Osteoblast (primary cell): ENCODE data around the gene JARID2. TPM values are rescaled to one million over a fixed set of nuclear protein-coding genes. Genes with fewer than 3 reads are reported as not detected.

Experiments
- DNase-seq: peaks from one replicate; pipeline ENCODE4 v3.0.0; 2011; ENCODE audit warnings: low spot score, mixed read lengths; ENCODE audit not compliant: insufficient read length; ENCODE audit errors: missing footprints
- H2AFZ ChIP-seq: 2 replicates; pipeline ENCODE4 v1.6.0; 2011; ENCODE audit warnings: mild to moderate bottlenecking, low read length
- H3K27ac ChIP-seq: 2 replicates; pipeline ENCODE4 v1.5.1; 2011; ENCODE audit warnings: mild to moderate bottlenecking, low read depth, low read length, moderate library complexity
- H3K27me3 ChIP-seq: 2 replicates; pipeline ENCODE4 v1.6.0; 2012; ENCODE audit warnings: mild to moderate bottlenecking, control low read depth, inconsistent platforms, low read length, moderate library complexity; ENCODE audit not compliant: insufficient read depth
- H3K36me3 ChIP-seq: 2 replicates; pipeline ENCODE4 v1.5.1; 2011; ENCODE audit warnings: mild to moderate bottlenecking, low read length, control low read depth, moderate library complexity; ENCODE audit not compliant: insufficient read depth
- H3K4me1 ChIP-seq: 2 replicates; pipeline ENCODE4 v1.5.1; 2011; ENCODE audit warnings: mild to moderate bottlenecking, low read length, control low read depth, moderate library complexity; ENCODE audit not compliant: insufficient read depth
- H3K4me2 ChIP-seq: 2 replicates; pipeline ENCODE4 v1.6.0; 2011; ENCODE audit warnings: mild to moderate bottlenecking, low read length; ENCODE audit not compliant: insufficient read depth
- H3K4me3 ChIP-seq: fragments of 200-600 bp; sonication (generic); 3 replicates; pipeline ENCODE4 v1.5.1; 2012; ENCODE audit warnings: mild to moderate bottlenecking, low read length, inconsistent platforms; ENCODE audit not compliant: insufficient read depth
- H3K79me2 ChIP-seq: 2 replicates; pipeline ENCODE4 v1.6.0; 2012; ENCODE audit warnings: mild to moderate bottlenecking, low read length, control low read depth, inconsistent platforms; ENCODE audit not compliant: insufficient read depth
- H3K9me3 ChIP-seq: 2 replicates; pipeline ENCODE4 v1.5.1; 2011; ENCODE audit warnings: low read depth, low read length, control low read depth
- H4K20me1 ChIP-seq: 2 replicates; pipeline ENCODE4 v1.6.0; 2012; ENCODE audit warnings: mild to moderate bottlenecking, low read length, control low read depth; ENCODE audit not compliant: insufficient read depth
- CTCF ChIP-seq: IDR thresholded peaks from 2 replicates; pipeline ENCODE4 v1.5.1; 2011; ENCODE audit warnings: mild to moderate bottlenecking, low read depth, low read length, moderate library complexity; ENCODE audit errors: extremely low read depth
- total RNA-seq: library from RNA; depleted of rRNA; stranded (reverse); fragments of >200 nt; gene quantifications from 2 replicates; pipeline ENCODE4 v1.2.3, GENCODE V29; 2012

Gene JARID2
- total RNA-seq, 1 donor = 10.5 TPM

DNA sequence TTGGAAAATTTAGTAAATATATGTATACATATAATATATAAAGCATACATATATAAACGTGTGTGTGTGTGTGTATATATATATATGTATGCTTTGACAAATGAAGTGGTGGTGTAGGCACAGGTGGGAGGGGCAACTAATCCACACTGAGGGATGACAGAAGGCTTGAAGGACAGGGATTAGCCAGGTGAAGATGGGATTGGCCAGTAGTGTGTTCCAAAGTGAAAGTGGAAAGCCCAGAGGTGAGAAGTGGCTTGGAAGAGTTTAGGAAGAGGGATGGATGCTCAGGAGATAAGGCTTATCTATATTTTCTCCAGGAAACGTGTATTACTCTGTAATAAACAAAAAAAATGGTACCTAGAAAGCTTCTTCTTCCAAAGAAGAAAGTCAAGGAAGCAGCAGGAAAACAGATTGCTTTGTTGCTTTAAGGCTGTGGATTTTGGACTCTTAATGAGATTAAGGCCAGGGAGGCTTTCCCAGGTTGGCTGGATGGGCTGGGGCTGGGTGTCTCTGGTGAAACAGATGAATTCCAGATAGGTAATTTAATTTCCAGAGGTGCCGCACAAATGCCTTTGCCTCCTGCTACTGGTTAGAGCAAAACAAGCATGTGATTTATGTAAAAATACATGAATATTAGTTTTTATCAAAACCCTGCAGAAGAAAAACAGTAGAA, 63.9 kb downstream of the JARID2 start:
- Histone ChIP-seq H3K4me2 (no peak overlapping the region), H3K79me2 (peaks cover 88% of the 10 kb centered on the region), H3K27me3 (no peaks in the 10 kb centered on the region), H4K20me1 (peaks cover 13% of the 10 kb centered on the region), H2AFZ (no peak overlapping the region), H3K4me3 (no peak overlapping the region), H3K27ac (peak overlapping the region; percentile 73), H3K36me3 (no peaks in the 10 kb centered on the region), H3K4me1 (peaks cover 40% of the 10 kb centered on the region), H3K9me3 (no peaks in the 10 kb centered on the region)
- DNase-seq = no peak
- no peak for TF ChIP-seq CTCF

DNA sequence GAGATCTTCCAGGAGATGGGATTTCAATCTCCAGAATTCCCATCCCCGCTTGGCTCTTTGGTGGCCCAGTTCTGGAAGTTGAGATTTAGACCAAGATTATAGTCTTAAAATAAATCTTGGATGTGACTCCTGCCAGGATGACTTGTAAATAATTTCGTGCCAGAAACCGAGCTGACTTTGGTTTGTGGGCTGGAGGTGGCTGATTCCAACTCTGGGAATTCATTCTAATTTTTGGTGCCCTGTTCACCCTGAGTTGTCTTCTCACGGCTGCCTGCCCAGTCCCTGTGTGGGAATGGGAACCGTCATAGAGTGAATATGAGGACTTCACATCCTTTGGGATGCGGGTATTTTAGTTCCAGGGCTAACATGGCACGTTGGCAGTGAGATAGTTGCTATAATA, 64.8 kb downstream of the JARID2 start:
- Histone ChIP-seq H2AFZ (no peak overlapping the region), H3K36me3 (no peaks in the 10 kb centered on the region), H3K79me2 (peaks cover 88% of the 10 kb centered on the region), H3K9me3 (no peaks in the 10 kb centered on the region), H3K4me1 (peaks cover 33% of the 10 kb centered on the region), H3K4me2 (peak overlapping the region; percentile 53), H3K27me3 (no peaks in the 10 kb centered on the region), H3K27ac (peak overlapping the region; percentile 79), H3K4me3 (no peak overlapping the region), H4K20me1 (peaks cover 5% of the 10 kb centered on the region)
- peak; percentile 35 for DNase-seq
- TF ChIP-seq CTCF = no peak

DNA sequence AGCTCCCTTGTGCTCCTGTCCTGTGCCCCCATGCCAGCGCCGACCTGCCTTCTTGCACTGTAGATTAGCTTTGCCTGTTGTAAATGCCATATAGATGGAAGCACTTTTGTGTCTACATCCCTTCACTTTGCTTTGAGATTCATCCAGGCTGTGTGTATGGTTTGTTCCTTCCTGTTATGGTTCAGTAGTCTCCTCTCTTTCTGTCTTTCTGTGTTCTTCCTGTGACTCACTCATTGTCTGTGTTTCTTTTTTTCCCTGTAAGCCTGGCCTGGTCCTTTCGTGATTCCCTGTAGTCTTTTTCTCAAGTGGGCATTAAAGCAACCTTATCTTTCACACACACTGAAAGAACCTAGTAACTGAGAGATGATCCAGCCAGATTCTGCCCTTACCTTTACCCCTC, 66.6 kb downstream of the JARID2 start:
- Histone ChIP-seq H3K79me2 (peaks cover 93% of the 10 kb centered on the region), H3K27me3 (no peaks in the 10 kb centered on the region), H3K36me3 (no peaks in the 10 kb centered on the region), H3K27ac (peak overlapping the region; percentile 29), H3K4me3 (no peak overlapping the region), H3K4me1 (peaks cover 32% of the 10 kb centered on the region), H4K20me1 (peaks cover 9% of the 10 kb centered on the region), H3K4me2 (peak overlapping the region; percentile 20), H2AFZ (peak overlapping the region; percentile 6), H3K9me3 (no peaks in the 10 kb centered on the region)
- DNase-seq = peak; percentile 57
- TF ChIP-seq CTCF = no peak

GRCh38 chr6:15313367-15313766, 67.5 kb downstream of the JARID2 start:
- no peaks in the 10 kb centered on the region for H3K27me3 ChIP-seq
- peaks cover 93% of the 10 kb centered on the region for H3K79me2 ChIP-seq
- no peak overlapping the region for H3K4me3 ChIP-seq
- no peak overlapping the region for H3K27ac ChIP-seq
- H2AFZ ChIP-seq = no peak overlapping the region
- H3K36me3 ChIP-seq = no peaks in the 10 kb centered on the region
- no peak for DNase-seq
- TF ChIP-seq CTCF = no peak
- no peak overlapping the region for H3K4me2 ChIP-seq
- H4K20me1 ChIP-seq = peaks cover 9% of the 10 kb centered on the region
- H3K4me1 ChIP-seq = peaks cover 29% of the 10 kb centered on the region
- no peaks in the 10 kb centered on the region for H3K9me3 ChIP-seq
